A549 (cell line): ENCODE measurements around the gene PKLR.

Source experiments
- CHD2 ChIP-seq: fragments of 150-350 bp; IDR thresholded peaks from 2 replicates; pipeline ENCODE4 v1.6.1; 2014; ENCODE audit warnings: low read length; ENCODE audit not compliant: partially characterized antibody
- EP300 ChIP-seq, 2 experiments: fragments of >200 bp; sonication (Bioruptor Twin); formaldehyde crosslinking; IDR thresholded peaks; 2 replicates in 1 of 2; 3 replicates in 1 of 2; pipeline ENCODE4 v1.6.1; 2016 to 2017
- GATA3 ChIP-seq: IDR thresholded peaks from 2 replicates; pipeline ENCODE4 v1.6.1; 2012; ENCODE audit warnings: borderline replicate concordance
- JUNB ChIP-seq: fragments of >200 bp; sonication (Bioruptor Twin); formaldehyde crosslinking; IDR thresholded peaks from 2 replicates; pipeline ENCODE4 v1.6.1; 2016
- NR3C1 ChIP-seq: fragments of >200 bp; sonication (Bioruptor Twin); formaldehyde crosslinking; IDR thresholded peaks from 3 replicates; pipeline ENCODE4 v1.6.1; 2017
- RCOR1 ChIP-seq: fragments of 150-350 bp; IDR thresholded peaks from 2 replicates; pipeline ENCODE4 v1.6.1; 2014; ENCODE audit warnings: antibody characterized with exemption, low read length, low read depth
- TF ChIP-seq, protein P1 (sequence below): fragments of >200 bp; sonication (Bioruptor Twin); formaldehyde crosslinking; IDR thresholded peaks from 3 replicates; pipeline ENCODE4 v1.5.1; 2016
- TF ChIP-seq, protein P2 (sequence below): IDR thresholded peaks from 2 replicates; pipeline ENCODE4 v1.6.1; 2012

DNA sequence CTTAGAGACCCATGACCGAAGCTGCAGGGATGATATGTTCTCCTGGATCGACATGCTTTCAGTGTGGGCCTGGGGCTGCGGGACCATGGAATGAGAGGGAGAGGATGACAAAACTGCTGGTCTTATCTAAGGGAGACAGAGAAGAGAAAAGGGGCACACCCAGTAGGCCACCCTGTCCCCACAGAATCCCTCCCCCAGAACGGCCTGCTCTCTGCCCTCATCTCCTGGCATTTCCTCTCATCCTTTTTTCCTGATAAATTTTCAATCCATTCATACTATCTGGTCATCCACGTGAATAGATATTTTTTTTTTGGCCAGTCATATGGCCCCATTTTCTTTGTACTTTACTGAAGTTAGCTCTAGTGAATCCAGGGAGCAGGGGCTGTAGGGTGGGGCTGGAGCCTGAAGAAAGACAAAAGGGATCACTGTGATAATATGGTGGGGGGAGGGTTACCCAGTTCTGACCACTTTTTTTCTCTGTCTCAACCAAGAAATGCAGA lies at the start of gene PKLR:
- no peak for TF ChIP-seq NR3C1
- TF ChIP-seq, protein P1, sequence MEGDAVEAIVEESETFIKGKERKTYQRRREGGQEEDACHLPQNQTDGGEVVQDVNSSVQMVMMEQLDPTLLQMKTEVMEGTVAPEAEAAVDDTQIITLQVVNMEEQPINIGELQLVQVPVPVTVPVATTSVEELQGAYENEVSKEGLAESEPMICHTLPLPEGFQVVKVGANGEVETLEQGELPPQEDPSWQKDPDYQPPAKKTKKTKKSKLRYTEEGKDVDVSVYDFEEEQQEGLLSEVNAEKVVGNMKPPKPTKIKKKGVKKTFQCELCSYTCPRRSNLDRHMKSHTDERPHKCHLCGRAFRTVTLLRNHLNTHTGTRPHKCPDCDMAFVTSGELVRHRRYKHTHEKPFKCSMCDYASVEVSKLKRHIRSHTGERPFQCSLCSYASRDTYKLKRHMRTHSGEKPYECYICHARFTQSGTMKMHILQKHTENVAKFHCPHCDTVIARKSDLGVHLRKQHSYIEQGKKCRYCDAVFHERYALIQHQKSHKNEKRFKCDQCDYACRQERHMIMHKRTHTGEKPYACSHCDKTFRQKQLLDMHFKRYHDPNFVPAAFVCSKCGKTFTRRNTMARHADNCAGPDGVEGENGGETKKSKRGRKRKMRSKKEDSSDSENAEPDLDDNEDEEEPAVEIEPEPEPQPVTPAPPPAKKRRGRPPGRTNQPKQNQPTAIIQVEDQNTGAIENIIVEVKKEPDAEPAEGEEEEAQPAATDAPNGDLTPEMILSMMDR: no peak
- no peak for TF ChIP-seq RCOR1
- TF ChIP-seq, protein P2, sequence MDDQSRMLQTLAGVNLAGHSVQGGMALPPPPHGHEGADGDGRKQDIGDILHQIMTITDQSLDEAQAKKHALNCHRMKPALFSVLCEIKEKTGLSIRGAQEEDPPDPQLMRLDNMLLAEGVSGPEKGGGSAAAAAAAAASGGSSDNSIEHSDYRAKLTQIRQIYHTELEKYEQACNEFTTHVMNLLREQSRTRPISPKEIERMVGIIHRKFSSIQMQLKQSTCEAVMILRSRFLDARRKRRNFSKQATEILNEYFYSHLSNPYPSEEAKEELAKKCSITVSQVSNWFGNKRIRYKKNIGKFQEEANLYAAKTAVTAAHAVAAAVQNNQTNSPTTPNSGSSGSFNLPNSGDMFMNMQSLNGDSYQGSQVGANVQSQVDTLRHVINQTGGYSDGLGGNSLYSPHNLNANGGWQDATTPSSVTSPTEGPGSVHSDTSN: no peak
- TF ChIP-seq EP300 (IDR thresholded peaks at IDR 0.05): no peak
- TF ChIP-seq JUNB: no peak
- TF ChIP-seq GATA3: no peak
- TF ChIP-seq CHD2: no peak
